Right lobe of liver (tissue), 4 donors: Measurements from ENCODE around the gene RBM33.

Experiments
- CTCF ChIP-seq, 4 donors: fragments of 200-600 bp in 3 of 4; fragments of 450-650 bp in 1 of 4; IDR thresholded peaks; one replicate each; pipeline versions ENCODE4 v1.5.1 to v1.8.0; 2016 to 2022; ENCODE audit warnings: antibody characterized with exemption in 4 of 4, mild to moderate bottlenecking in 2 of 4
- POLR2A ChIP-seq: fragments of 450-650 bp; IDR thresholded peaks from one replicate; pipeline ENCODE4 v1.6.1; 2017; ENCODE audit warnings: antibody characterized with exemption, mild to moderate bottlenecking
- donor health status: DM: no; HTN: no; CAD: no.
- donor health status: DM: no; HTN: no; CAD: no.
- donor health status: DM: no; HTN: yes; CAD: no.

DNA sequence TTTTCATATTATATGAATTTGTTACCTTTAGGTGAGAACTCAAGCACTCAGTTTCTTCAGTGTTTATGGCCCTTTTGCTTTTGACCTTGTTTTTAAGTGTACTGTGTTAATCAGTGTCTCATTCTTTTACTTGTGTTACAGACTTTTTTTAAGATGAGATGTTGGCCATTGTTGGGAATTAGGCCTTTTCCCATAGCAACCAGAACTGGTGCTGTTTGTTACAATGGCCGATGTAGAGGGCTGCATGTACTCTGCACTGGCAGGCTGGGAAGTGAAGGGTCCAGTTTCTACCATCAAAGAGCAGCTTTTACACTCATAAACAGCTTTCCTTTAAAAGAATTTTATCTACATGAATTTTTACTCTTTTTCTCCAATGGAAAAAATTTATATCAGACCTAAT lies 102.7 kb downstream of the RBM33 start:
- TF ChIP-seq CTCF (IDR thresholded peaks at IDR 0.05): no peak
- TF ChIP-seq POLR2A: no peak
